Endodermal cell (in vitro differentiated cells): ENCODE data around the gene CCDC33. TPM values are rescaled to one million over a fixed set of nuclear protein-coding genes. Genes with fewer than 3 reads are reported as not detected.

Experiments
- DNase-seq: peaks from one replicate; pipeline ENCODE4 v3.0.0-alpha.2; 2017
- H3K27ac ChIP-seq: 2 replicates; pipeline ENCODE4 v1.5.1; 2013; ENCODE audit warnings: mild to moderate bottlenecking, low read depth, low read length, moderate library complexity
- H3K27me3 ChIP-seq: 2 replicates; pipeline ENCODE4 v1.6.1; 2013; ENCODE audit warnings: mild to moderate bottlenecking, low read length, moderate library complexity; ENCODE audit not compliant: insufficient read depth, control insufficient read depth, poor library complexity, severe bottlenecking
- H3K36me3 ChIP-seq: 2 replicates; pipeline ENCODE4 v1.7.0; 2013; ENCODE audit warnings: mild to moderate bottlenecking, low read length, moderate library complexity; ENCODE audit not compliant: control insufficient read depth, insufficient read depth
- H3K4me1 ChIP-seq: one replicate; pipeline ENCODE4 v1.7.0; 2013; ENCODE audit warnings: low read length; ENCODE audit not compliant: control insufficient read depth, insufficient read depth
- H3K4me3 ChIP-seq: 2 replicates; pipeline ENCODE4 v1.5.1; 2013; ENCODE audit warnings: mild to moderate bottlenecking, low read length, moderate library complexity
- H3K9ac ChIP-seq: 2 replicates; pipeline ENCODE4 v1.6.1; 2013; ENCODE audit warnings: mild to moderate bottlenecking, low read length, moderate library complexity; ENCODE audit not compliant: poor library complexity, severe bottlenecking; ENCODE audit errors: extremely low read depth
- H3K9me3 ChIP-seq: 2 replicates; pipeline ENCODE4 v1.6.1; 2013; ENCODE audit warnings: mild to moderate bottlenecking, low read length, moderate library complexity; ENCODE audit not compliant: control insufficient read depth
- H3K27ac Mint-ChIP-seq: 2 replicates; pipeline ENCODE4 v1.8.0; 2020; ENCODE audit warnings: mixed read lengths
- H3K27me3 Mint-ChIP-seq: 2 replicates; pipeline ENCODE4 v1.8.0; 2021; ENCODE audit warnings: mild to moderate bottlenecking, mixed read lengths; ENCODE audit not compliant: insufficient read depth
- H3K36me3 Mint-ChIP-seq: 2 replicates; pipeline ENCODE4 v1.8.0; 2020; ENCODE audit warnings: low read depth, mixed read lengths
- H3K4me1 Mint-ChIP-seq: 2 replicates; pipeline ENCODE4 v1.8.0; 2020; ENCODE audit warnings: mixed read lengths
- H3K4me3 Mint-ChIP-seq: 2 replicates; pipeline ENCODE4 v1.8.0; 2020; ENCODE audit warnings: mild to moderate bottlenecking, moderate library complexity, mixed read lengths
- H3K9me3 Mint-ChIP-seq: 2 replicates; pipeline ENCODE4 v1.8.0; 2020; ENCODE audit warnings: mild to moderate bottlenecking, mixed read lengths
- WGBS, 2 experiments: methylation state at CpG; one replicate each; pipeline versions ENCODE4 v1.1.5 to v1.1.7; 2013; ENCODE audit warnings: missing lambda C conversion rate in 2 of 2, mixed read lengths in 1 of 2; ENCODE audit not compliant: insufficient coverage in 1 of 2, insufficient read length in 1 of 2; 5-methylcytosine and 5-hydroxymethylcytosine counted together
- total RNA-seq, 2 donors: library from RNA; stranded (reverse); fragmentation: NEBNext Ultra II Directional in 1 of 2; extraction: Animal tissue kit (Norgen Biotek cat#: 25700) in 1 of 2; gene quantifications; 2 replicates in 1 of 2; 3 replicates in 1 of 2; pipeline ENCODE4 v1.2.1, GENCODE V29; 2021
- TF ChIP-seq, protein P1 (sequence below): fragments of 200-600 bp; sonication (generic); conservative IDR thresholded peaks from 2 replicates; pipeline ENCODE4 v1.5.0; 2021; ENCODE audit warnings: antibody characterized with exemption, mild to moderate bottlenecking

CCDC33 gene
- total RNA-seq, 2 donors from 2014 or later: 2.8 to 3.5 TPM

DNA sequence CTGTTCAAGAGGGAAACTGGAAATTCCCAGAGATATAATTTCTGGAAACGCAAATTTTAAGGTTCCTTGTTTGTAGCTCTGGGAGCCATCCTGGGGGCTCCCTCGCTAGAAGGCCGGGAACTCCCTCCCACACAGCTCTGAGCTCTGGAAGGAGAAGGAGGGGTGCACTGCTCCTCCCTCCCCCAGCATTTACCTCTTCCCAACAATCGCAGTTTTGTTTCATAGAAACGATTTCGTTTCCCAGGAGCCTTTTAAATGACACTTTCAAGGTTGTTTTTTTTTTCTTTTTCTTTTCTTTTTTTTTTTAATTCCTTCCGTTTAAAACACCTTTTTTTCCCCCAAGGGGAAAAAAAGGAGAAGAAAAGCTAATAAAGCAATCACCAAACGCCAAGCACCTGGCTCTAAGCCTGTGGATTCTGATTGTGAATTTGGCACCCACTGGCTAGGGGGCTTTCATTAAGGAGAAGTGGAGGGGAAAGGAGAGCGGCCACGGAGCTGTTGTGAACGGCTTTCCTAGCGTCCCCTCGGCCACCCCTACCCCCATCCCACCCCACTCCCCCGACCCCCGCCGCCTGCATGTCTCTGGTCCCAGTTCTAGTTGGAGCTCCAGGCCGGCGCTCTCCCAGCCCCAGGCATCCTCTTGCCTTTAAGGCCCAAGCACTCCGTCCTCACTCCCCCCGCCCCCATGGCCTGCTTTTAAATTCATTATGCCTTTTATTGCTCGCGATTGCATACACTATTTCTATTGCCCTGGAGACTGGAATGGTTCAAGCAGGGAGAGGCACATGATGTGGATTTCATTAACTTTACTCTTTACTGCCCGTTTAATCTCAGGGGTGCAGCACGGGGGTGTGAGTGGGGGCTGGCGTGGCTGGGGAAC, 13.6 kb upstream of the CCDC33 start:
- no peak overlapping the region for H3K4me3 ChIP-seq
- no peak for DNase-seq
- WGBS, 2 experiments: 36 to 55% methylated on average over 7 to 20 of the region's 25 CpGs
- no peak overlapping the region for H3K27ac Mint-ChIP-seq
- H3K9ac ChIP-seq: no peak overlapping the region
- H3K36me3 Mint-ChIP-seq: no peaks in the 10 kb centered on the region
- TF ChIP-seq, protein P1, sequence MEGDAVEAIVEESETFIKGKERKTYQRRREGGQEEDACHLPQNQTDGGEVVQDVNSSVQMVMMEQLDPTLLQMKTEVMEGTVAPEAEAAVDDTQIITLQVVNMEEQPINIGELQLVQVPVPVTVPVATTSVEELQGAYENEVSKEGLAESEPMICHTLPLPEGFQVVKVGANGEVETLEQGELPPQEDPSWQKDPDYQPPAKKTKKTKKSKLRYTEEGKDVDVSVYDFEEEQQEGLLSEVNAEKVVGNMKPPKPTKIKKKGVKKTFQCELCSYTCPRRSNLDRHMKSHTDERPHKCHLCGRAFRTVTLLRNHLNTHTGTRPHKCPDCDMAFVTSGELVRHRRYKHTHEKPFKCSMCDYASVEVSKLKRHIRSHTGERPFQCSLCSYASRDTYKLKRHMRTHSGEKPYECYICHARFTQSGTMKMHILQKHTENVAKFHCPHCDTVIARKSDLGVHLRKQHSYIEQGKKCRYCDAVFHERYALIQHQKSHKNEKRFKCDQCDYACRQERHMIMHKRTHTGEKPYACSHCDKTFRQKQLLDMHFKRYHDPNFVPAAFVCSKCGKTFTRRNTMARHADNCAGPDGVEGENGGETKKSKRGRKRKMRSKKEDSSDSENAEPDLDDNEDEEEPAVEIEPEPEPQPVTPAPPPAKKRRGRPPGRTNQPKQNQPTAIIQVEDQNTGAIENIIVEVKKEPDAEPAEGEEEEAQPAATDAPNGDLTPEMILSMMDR: no peak
- H3K4me1 Mint-ChIP-seq: peaks cover 26% of the 10 kb centered on the region
- H3K27me3 ChIP-seq: peaks cover 6% of the 10 kb centered on the region
- H3K27ac ChIP-seq: peak overlapping the region; percentile 94
- H3K4me3 Mint-ChIP-seq: no peak overlapping the region
- no peaks in the 10 kb centered on the region for H3K9me3 ChIP-seq
- H3K36me3 ChIP-seq: no peaks in the 10 kb centered on the region
- H3K4me1 ChIP-seq: peaks cover 3% of the 10 kb centered on the region
- no peaks in the 10 kb centered on the region for H3K9me3 Mint-ChIP-seq
- H3K27me3 Mint-ChIP-seq: peaks cover 70% of the 10 kb centered on the region

DNA sequence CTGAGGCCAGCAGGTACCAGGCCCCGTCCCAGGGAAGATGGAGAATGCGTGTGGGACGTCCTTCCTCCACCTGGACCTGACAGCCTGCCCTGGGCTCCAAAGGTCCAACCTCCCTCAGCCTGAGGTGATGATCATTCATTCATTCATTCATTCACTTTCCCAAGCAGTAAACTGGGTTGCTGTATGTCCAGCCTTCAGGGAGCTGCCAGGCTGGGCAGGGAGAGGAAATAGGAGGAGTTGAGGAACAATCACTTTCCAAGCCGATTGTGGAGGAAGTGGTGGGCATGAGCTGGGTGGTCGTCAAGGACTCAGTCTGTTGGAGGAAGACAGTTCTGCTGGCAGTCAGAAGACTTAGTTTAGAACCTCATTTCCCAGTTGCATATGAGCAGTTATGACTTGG, 10.2 kb upstream of the CCDC33 start:
- Histone ChIP-seq H3K36me3 (no peaks in the 10 kb centered on the region), H3K27me3 (peaks cover 6% of the 10 kb centered on the region), H3K27ac (no peak overlapping the region), H3K4me3 (no peak overlapping the region), H3K9ac (no peak overlapping the region), H3K4me1 (peaks cover 10% of the 10 kb centered on the region), H3K9me3 (no peaks in the 10 kb centered on the region)
- Mint-ChIP-seq H3K9me3 (no peaks in the 10 kb centered on the region), H3K4me3 (no peak overlapping the region), H3K27ac (no peak overlapping the region), H3K4me1 (peaks cover 34% of the 10 kb centered on the region), H3K36me3 (no peaks in the 10 kb centered on the region), H3K27me3 (peaks cover 55% of the 10 kb centered on the region)
- TF ChIP-seq, protein P1: no peak
- DNase-seq: no peak
- WGBS, 2 experiments: 81 to 83% methylated on average over 4 to 5 of the region's 5 CpGs

DNA sequence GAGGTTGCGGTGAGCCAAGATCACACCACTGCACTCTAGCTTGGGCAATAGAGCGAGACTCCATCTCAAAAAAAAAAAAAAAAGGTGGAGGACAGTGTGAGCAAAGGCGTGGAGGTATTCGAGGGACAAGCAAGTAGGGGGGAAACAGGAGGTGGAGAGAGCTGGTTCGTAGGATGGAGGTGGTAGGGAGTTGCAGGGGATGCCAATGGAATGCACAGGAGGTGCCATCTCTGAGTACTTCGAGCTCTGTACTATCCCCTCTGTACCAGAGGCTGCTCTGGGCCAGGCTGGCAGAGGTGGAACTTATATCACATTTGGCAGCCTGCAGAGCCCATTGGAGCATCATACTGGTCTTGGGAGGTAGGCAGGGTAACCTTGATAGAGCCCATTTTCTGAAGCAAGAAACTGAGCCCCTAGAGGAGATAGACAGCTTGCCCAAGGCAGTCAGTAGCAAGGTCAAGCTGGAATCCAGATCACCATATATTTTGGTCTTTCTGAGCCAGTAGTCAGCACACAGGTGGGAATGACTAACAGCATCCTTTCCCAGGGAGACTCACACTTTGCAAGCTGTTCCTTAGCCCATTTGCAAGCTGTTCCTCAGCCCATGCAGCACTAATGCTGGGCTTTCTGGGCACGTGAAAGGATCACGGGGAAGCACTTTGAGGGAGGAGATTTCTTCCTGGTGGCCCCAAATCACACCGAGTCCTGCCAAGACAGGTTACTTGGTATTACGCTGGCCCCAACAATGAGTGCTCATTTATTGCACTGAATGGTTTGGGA, 9.2 kb upstream of the CCDC33 start:
- WGBS, 2 experiments: 91 to 95% methylated on average over 3 to 10 of the region's 10 CpGs
- Mint-ChIP-seq H3K4me1 (peaks cover 28% of the 10 kb centered on the region), H3K4me3 (no peak overlapping the region), H3K36me3 (no peaks in the 10 kb centered on the region), H3K9me3 (no peaks in the 10 kb centered on the region), H3K27me3 (peaks cover 45% of the 10 kb centered on the region), H3K27ac (no peak overlapping the region)
- H3K4me3 ChIP-seq: no peak overlapping the region
- DNase-seq: peak; percentile 62
- no peaks in the 10 kb centered on the region for H3K36me3 ChIP-seq
- no peak overlapping the region for H3K27ac ChIP-seq
- H3K9ac ChIP-seq: no peak overlapping the region
- peaks cover 10% of the 10 kb centered on the region for H3K4me1 ChIP-seq
- H3K9me3 ChIP-seq: no peaks in the 10 kb centered on the region
- H3K27me3 ChIP-seq: peaks cover 5% of the 10 kb centered on the region
- TF ChIP-seq, protein P1: no peak
